ENCODE data around the gene ARSI.

Gene ARSI

DNA sequence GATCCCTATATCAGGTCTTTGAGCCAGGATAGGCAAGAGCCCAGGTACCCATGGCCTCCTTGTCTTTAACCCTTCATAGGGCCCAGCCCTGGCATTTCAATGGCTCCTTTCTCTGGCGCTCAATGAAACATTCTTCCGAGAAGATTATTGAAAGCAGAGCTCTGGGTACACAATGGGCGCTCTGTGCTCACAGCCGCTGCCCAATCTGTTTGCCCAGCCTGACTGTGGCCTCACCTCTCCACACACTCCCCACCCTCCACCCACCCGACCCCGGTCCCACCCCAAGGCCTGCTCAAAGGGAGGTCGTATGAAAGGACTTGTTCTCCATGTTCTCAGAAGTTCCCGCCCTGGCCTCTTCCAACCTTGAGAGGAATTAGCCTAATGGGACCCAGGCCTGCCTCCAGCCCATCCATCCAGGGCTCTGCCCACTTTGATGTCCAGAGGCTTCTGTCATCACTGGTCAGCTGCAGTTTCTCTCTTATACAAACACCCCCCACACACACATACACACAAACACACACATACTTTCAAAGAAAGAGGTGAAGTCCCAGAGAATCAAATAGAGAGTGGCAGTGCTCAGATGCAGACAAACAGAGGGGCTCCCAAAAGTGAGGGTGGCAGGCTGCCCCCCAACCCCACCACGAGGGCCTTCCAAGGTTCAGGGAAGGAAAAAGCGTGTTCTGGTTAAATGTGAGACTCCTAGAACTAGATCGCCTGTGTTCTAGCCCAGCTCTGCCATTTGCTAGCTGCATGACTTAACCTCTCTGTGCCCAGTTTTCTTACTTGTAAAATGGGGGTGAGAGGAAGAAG lies 5.1 kb upstream of the ARSI start:
- Histone ChIP-seq H3K9me3 (ENCODE audit: control insufficient read depth, insufficient read depth, low read length) (no peaks in the 10 kb centered on the region), H3K4me1 (ENCODE audit: insufficient read depth, low read length) (peaks cover 24% of the 10 kb centered on the region), H3K36me3 (ENCODE audit: insufficient read depth, low read length) (no peaks in the 10 kb centered on the region), H3K9ac (ENCODE audit: low read depth, low read length) (no peak overlapping the region)

DNA sequence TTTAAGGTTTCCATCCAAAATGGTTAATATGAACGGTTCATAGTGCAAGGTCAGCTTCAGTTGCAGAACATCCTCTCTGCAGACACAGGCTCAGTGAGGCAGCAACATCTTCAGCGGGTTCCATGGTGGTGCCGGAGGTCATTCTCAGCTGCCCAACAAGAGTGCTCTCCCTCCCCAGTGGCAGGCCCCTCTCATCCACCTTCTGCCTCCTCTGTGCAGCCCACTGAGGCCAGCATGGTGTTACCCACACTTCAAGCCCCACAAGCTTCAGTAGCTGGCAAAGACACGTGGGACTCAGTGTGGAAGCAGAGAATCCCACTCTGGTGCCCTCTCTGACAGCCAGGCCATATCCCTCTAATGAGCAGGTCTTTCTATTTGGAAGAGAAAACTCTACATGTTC lies 4.1 kb upstream of the ARSI start:
- no peaks in the 10 kb centered on the region for H3K36me3 ChIP-seq (ENCODE audit: insufficient read depth, low read length)
- no peak overlapping the region for H3K9ac ChIP-seq (ENCODE audit: low read depth, low read length)
- H3K9me3 ChIP-seq (ENCODE audit: control insufficient read depth, insufficient read depth, low read length) = no peaks in the 10 kb centered on the region
- H3K4me1 ChIP-seq (ENCODE audit: insufficient read depth, low read length) = peaks cover 24% of the 10 kb centered on the region

DNA sequence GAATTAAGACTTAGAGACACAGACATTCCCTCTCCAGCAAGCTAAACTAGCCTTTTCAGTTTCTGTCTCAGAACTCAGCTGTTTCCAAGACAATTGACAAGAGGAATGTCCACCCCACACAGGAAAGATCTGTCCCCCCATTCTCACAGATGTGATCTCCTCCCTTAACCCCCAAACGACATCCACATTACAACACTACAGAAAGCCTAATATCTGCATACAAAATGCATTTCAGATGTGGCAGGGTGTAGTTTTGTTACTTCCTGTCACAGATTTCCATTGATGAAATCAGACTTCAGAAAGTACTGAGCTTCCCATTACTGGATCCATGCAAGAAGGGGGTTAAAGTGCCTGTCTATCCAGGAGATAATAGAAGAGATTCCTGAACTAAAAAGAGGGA lies 2.9 kb upstream of the ARSI start:
- peaks cover 30% of the 10 kb centered on the region for H3K4me1 ChIP-seq (ENCODE audit: insufficient read depth, low read length)
- H3K36me3 ChIP-seq (ENCODE audit: insufficient read depth, low read length) = no peaks in the 10 kb centered on the region
- no peak overlapping the region for H3K9ac ChIP-seq (ENCODE audit: low read depth, low read length)
- H3K9me3 ChIP-seq (ENCODE audit: control insufficient read depth, insufficient read depth, low read length) = no peaks in the 10 kb centered on the region

DNA sequence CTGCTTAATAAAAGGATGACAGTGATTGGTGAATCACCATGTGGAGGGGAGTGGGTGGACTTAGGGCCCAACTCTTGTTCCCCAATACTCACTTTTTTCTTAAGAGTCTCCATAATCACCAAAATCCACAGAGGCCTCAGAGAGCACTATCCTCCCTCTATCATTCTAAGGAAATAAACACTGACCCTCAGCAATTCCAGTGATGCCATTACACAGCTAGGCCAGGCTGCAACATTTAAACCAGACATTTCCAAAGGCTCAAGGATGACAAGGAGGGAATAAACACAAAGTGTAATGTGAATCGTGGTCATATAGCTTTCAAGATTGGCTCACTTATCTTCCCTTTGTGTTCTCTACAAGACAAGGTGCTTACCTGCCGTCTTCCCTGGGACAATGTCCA lies 2.4 kb upstream of the ARSI start:
- Histone ChIP-seq H3K36me3 (ENCODE audit: insufficient read depth, low read length) (no peaks in the 10 kb centered on the region), H3K4me1 (ENCODE audit: insufficient read depth, low read length) (peaks cover 35% of the 10 kb centered on the region), H3K9ac (ENCODE audit: low read depth, low read length) (no peak overlapping the region), H3K9me3 (ENCODE audit: control insufficient read depth, insufficient read depth, low read length) (no peaks in the 10 kb centered on the region)

DNA sequence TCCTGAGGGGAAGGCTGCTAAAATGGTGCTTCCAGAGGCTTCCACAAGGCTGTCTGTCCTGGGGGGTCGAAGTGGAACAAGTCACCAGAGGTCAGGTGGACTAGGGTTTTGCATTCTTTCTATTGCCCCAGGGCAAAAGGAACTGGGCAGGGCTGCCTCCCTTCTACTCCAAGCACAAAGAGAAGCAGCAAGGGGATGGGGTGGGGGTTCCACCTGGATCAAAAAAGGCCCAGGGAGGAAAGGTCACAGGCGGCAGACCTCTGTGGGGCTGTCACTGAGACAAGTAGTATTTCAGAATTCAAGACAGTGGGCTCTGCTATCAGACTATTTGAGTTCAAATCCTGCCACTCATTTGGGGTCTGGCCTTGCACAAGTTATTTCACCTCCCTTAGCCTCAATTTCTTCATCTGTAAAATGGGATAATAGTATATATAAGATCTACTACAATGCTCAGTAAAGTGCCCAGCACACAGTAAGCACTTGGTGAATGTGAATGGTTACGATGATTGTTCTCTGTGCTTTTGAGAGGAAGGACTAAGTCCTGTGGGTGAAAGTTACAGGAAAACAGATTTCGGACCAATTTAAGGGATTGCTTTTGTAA lies 1.9 kb upstream of the ARSI start:
- no peaks in the 10 kb centered on the region for H3K9me3 ChIP-seq (ENCODE audit: control insufficient read depth, insufficient read depth, low read length)
- H3K9ac ChIP-seq (ENCODE audit: low read depth, low read length) = no peak overlapping the region
- H3K4me1 ChIP-seq (ENCODE audit: insufficient read depth, low read length) = peaks cover 40% of the 10 kb centered on the region
- no peaks in the 10 kb centered on the region for H3K36me3 ChIP-seq (ENCODE audit: insufficient read depth, low read length)

DNA sequence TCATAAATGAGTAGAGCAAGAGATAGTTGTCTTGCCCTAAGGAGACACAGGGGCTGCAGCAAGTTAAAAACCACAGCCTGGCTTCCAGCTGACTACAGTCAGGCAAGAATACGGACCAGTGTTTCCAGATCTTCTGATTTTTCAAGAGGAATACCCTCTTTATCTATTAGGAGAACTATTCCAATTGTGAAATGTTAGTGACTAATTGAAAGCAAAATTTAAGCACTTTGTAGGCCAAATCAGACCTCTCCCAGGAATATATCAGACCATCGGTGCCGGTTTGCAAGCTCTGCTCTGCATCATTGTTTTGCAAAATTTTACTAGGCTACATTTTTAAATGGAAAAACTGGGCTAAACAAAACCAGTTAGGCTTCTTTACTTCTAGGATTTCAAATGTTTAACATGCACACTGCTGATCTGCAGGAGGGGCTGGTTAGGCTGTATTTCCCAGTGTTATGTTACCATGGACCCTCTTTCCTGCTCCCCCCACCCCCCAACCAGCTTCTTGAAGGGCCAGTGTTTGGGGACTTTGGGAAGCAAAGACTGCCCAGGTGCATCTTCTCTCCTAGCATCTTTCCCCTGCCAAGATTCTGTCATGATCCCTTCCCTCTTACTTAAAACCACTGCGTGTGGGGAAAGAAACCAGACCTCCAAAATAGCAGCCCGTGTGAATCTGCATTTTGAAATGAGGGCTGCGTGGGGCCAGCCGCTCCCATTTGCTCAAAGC lies 1.1 kb upstream of the ARSI start:
- H3K4me1 ChIP-seq (ENCODE audit: insufficient read depth, low read length) = peaks cover 44% of the 10 kb centered on the region
- no peak overlapping the region; the same call in 1 of the 2 replicates for H3K9ac ChIP-seq (ENCODE audit: low read depth, low read length)
- no peaks in the 10 kb centered on the region for H3K9me3 ChIP-seq (ENCODE audit: control insufficient read depth, insufficient read depth, low read length)
- H3K36me3 ChIP-seq (ENCODE audit: insufficient read depth, low read length) = no peaks in the 10 kb centered on the region

DNA sequence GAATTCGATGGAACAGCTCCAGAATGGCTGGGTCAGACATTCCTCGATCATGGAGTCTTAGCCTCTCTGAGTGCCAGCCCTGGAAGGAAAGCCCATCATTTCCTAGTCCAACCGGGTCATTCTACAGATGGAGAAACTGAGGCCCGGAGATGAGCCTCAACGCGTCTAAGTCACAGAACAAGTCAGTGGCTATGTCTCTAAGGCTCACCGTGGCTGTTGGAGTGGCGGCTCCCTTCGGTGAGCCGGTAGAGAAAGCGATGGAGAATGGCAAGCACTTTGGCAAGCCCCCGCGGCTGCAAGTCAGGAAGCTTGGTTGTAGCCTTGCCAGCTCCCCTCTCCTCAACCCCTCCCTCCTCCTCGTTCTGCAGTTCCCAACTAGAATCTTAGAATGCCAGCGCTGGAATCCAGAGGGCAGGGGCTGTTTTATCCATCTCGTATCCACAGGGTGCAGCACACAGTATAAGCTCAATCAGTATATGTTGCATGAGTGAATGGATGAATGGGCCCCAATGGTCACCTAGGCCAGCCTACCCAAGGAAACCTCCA lies 438 bp upstream of the ARSI start:
- peaks cover 44% of the 10 kb centered on the region for H3K4me1 ChIP-seq (ENCODE audit: insufficient read depth, low read length)
- H3K9me3 ChIP-seq (ENCODE audit: control insufficient read depth, insufficient read depth, low read length) = no peaks in the 10 kb centered on the region
- H3K36me3 ChIP-seq (ENCODE audit: insufficient read depth, low read length) = no peaks in the 10 kb centered on the region
- peak overlapping the region; percentile 60; the same call in 1 of the 2 replicates for H3K9ac ChIP-seq (ENCODE audit: low read depth, low read length)

DNA sequence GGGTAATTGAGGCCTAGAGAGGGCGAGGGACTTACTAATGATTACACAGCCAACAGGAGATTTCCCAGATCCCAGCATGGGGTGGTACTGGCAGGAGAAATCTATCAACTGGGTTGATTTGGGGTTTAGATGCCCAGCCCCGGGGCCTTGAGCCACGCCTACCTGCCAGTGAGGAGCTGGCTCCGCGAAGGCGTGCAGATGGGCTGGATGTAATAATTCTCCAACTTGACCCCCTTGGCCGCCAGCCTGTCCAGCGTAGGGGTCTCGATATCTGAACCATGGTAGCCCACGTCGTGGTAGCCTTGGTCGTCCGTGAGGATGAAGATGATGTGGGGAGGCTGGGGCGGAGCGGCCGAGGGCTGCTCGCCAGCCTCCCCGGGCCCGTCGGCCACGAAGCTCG lies 804 bp downstream of the ARSI start:
- peaks cover 44% of the 10 kb centered on the region for H3K4me1 ChIP-seq (ENCODE audit: insufficient read depth, low read length)
- peak overlapping the region; percentile 60 for H3K9ac ChIP-seq (ENCODE audit: low read depth, low read length)
- H3K9me3 ChIP-seq (ENCODE audit: control insufficient read depth, insufficient read depth, low read length) = no peaks in the 10 kb centered on the region
- H3K36me3 ChIP-seq (ENCODE audit: insufficient read depth, low read length) = no peaks in the 10 kb centered on the region

DNA sequence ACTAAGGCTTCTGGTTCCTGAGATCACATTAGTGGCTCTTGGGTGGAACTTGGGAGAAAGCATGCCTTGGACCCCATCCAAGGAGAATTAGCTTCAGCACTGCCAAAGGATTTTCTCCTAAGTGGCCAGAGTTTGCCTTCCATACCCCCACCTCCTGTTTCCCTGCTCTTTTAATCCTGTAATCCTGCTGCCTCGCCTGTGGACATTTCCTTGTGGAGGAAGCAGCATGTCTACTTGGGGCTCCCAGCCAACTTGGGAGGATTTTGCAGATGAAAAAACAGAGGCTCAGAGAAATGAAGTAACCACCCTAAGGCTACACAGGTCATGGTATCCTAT lies 1.6 kb downstream of the ARSI start:
- Histone ChIP-seq H3K9me3 (ENCODE audit: control insufficient read depth, insufficient read depth, low read length) (no peaks in the 10 kb centered on the region), H3K36me3 (ENCODE audit: insufficient read depth, low read length) (no peaks in the 10 kb centered on the region), H3K4me1 (ENCODE audit: insufficient read depth, low read length) (peaks cover 44% of the 10 kb centered on the region), H3K9ac (ENCODE audit: low read depth, low read length) (peak overlapping the region; percentile 6; the same call in 1 of the 2 replicates)

DNA sequence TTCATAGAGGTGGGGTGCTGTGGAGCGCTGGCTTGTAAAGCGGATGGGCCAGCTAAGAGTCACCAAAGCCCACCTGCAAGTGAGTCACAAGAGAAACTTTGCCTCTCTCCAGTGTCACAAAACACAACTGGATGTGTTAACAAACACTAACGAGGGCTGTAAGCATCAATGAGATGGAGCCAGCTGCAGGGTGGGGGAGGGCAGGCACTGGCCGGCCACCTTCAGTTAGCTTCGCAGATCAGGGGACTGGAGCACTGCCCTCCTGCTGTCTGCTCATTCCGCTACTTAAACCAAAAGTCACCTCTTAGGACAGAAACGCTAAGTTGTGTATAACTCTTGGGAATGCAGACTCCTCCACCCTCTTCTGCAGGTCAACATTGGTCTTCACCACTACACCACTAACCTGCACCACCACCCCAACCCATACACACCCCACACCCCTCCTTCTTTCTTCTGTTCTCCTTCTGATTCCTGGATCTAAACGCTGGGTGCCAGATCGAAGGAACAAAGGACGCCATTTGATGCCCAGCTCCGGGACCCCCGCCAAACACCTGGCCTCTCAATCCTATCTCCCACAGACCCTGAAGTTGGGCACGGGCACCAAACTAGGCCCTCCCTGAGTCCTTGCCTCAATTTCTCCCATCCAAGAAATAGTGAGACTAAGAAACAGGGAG lies 2.1 kb downstream of the ARSI start:
- Histone ChIP-seq H3K4me1 (ENCODE audit: insufficient read depth, low read length) (peaks cover 44% of the 10 kb centered on the region), H3K36me3 (ENCODE audit: insufficient read depth, low read length) (no peaks in the 10 kb centered on the region), H3K9ac (ENCODE audit: low read depth, low read length) (peak overlapping the region; percentile 6; the same call in 1 of the 2 replicates), H3K9me3 (ENCODE audit: control insufficient read depth, insufficient read depth, low read length) (no peaks in the 10 kb centered on the region)

DNA sequence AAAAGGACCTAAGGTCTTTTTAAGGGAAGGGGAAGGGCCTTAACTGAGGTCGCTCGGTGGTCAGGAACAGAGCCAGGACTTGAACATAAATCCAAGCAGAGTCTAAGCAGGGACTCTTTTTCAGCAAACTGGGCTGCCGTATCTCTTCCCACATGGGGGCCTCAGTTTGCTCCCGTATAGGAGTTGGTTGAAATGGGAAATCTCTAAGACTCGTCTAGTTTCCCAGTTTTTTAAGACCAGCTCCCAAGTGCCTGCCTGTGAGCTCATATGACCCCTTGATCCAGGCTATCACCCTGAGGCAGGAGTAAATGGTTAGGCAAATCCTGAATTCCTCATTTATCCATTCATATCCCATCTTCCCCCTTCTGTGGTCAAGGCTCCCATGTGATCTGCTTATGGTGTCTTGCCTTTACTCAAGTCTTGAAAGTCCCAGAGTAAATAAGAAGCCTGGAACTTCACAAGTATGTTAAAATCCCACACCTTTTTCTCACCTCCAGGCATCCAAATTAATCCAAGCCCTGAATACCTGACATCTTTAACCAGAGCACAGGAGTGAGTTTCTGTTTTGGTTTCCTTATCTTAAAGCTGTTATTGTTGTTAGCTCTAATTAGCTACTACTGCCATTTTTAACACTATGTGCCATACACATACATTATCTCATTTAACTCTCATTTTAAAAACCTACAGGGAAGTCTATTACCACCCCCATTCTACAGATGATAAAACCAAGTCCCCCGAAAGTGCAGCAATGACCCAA lies 3.0 kb downstream of the ARSI start:
- Histone ChIP-seq H3K9me3 (ENCODE audit: control insufficient read depth, insufficient read depth, low read length) (no peaks in the 10 kb centered on the region), H3K4me1 (ENCODE audit: insufficient read depth, low read length) (peaks cover 37% of the 10 kb centered on the region), H3K9ac (ENCODE audit: low read depth, low read length) (no peak overlapping the region), H3K36me3 (ENCODE audit: insufficient read depth, low read length) (no peaks in the 10 kb centered on the region)

DNA sequence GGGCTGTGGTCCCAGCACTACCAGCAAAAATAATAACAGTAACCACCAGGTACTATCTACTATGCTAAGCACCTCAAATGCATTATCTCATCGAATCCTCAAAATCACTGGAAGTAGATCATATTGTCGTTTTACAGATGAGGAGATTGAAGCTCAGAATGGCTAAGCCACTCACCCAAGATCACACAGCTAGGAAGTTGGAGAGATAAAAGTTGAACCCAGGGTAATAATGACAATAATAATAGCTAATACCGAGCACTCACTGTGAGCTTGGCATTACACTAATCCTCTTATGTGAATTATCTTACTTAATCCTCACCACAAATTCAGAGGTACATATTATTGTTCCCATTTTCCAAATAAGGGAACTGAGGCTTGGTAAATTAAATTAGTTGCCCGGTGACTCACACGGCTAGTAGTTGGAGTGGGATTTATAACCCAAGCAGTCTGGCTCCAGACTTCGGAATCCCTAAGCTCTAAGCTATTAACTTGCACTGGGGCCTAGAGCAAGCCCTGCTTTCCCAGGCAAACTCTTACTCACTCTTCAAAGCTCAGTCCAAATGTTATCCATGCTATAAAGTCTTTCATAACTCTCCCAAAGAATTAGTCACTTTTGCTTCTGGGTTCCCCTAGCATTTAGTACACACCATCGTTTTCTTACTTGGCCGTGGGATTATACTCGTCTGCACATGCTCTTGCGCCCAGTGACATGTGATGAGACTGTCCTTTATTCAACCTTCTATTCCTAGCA lies 3.8 kb downstream of the ARSI start:
- no peak overlapping the region for H3K9ac ChIP-seq (ENCODE audit: low read depth, low read length)
- H3K4me1 ChIP-seq (ENCODE audit: insufficient read depth, low read length) = peaks cover 29% of the 10 kb centered on the region
- H3K36me3 ChIP-seq (ENCODE audit: insufficient read depth, low read length) = no peaks in the 10 kb centered on the region
- no peaks in the 10 kb centered on the region for H3K9me3 ChIP-seq (ENCODE audit: control insufficient read depth, insufficient read depth, low read length)

DNA sequence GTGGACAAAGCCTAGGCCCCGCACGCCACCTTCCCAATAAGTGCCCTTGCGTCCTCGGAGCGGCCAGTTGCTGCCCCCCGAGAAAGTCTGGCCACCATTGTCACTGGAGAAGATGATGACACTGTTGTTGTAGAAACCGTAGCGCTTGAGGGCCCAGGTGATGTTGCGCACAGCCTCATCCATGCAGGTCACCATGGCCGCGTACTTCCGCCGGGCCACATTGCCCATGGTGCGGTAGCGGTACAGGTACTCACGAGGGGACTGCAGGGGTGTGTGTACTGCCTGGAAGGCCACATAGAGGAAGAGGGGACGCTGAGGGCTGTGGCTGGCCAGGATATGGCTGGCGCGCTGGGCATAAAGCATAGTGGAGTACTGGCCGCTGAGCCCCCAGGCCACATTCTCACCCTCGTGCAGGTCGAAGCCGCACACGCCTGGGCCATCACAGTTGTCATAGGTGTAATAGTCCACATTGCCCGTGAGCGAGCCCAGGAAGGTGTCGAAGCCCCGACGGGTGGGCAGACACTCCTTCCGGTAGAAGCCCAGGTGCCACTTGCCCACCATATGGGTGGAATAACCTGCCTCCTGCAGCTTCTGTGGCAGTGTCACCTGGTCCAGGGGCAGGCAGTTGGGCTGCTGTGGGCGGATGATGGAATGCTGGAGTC lies 4.6 kb downstream of the ARSI start:
- no peaks in the 10 kb centered on the region for H3K9me3 ChIP-seq (ENCODE audit: control insufficient read depth, insufficient read depth, low read length)
- peaks cover 26% of the 10 kb centered on the region; the same call in 1 of the 2 replicates for H3K4me1 ChIP-seq (ENCODE audit: insufficient read depth, low read length)
- H3K36me3 ChIP-seq (ENCODE audit: insufficient read depth, low read length) = no peaks in the 10 kb centered on the region
- H3K9ac ChIP-seq (ENCODE audit: low read depth, low read length) = no peak overlapping the region
